ENCODE measurements around the gene WDCP.
"Not testable (repeated sequence)": the region's sequence is repeated elsewhere in the genome, so short reads cannot be mapped to it uniquely, and the experiment has no call there.

WDCP gene

GRCh38 chr2:24046930-24047702 lies at the start of gene WDCP:
Gene WDCP (minus strand): TSS chr2:24047391. CDS start chr2:24039494, 7,897 bp downstream.
- DNase-seq = peak; percentile 94

- not testable (repeated sequence) for DNase-seq
Measured at GRCh38 chr2:24095171-24095677, 48.0 kb upstream of the WDCP start.

DNA sequence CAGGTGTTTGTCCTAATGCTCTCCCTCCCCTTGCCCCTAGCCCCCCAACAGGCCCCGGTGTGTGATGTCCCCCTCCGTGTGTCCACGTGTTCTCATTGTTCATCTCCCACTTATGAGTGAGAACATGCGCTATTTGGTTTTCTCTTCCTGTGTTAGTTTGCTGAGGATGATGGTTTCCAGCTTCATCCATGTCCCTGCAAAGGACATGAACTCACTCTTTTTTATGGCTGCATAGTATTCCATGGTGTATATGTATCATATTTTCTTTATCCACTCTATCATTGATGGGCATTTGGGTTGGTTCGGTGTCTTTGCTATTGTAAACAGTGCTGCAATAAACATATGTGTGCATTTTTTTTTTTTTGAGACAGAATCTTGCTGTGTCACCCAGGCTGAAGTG lies 46.1 kb upstream of the WDCP start:
- not testable (repeated sequence) for DNase-seq

DNA sequence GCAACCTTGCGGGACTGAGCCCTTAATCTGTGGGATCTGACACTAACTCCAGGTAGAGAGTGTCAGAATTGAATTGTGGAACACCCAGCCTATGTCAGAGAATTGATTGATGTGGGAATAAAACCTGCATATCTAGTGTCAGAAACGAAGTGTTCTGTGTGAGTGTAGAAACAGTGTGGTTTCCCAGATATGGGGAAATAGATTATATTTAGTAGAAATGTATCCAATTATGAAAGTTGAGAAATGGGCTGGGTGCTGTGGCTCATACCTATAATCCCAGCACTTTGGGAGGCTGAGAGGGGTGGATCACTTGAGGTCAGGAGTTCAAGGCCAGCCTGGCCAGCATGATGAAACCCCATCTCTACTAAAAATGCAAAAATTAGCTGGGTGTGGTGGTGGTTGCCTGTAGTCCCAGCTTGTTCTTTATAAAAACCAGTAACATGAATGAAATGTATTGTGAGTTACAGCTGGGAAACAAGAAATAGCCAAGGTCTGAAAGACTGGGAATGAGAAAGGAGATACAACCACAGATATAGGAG lies 41.7 kb upstream of the WDCP start:
- no peak for DNase-seq

GRCh38 chr2:24087032-24087431 lies 39.8 kb upstream of the WDCP start:
- no peak for DNase-seq

DNA sequence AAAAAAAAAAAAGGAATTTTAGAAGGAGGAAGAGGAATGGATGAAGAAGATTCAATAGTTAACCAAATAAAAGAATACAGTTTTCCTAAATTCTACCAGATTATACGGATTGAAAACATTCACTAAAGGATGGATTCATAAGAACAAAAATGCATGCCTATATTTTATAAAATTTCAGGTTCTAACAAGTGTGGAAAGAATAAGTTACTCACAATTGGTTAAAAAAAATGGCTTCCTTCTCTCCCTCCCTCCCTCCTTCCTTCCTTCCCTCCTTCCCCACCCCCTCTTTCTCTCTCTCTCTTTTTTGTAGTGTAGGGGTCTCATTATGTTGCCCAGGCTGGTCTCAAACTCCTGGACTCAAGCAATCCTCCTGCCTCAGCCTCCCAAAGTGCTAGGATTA lies 39.0 kb upstream of the WDCP start:
- DNase-seq = no peak

DNA sequence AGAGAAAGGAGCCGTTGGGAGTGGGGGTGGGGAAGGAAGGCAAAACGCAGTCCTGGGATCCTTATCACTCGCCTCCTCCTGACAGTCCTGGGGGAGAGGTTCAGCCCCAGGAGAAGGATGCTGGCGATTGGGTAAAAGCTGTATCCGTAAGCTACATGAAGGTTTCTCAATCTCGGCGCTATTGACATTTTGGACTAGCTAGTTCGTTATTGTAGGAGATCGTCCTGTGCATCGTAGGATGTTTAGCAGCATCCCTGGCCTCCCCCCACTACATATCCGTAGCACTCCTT lies 38.0 kb upstream of the WDCP start:
- DNase-seq = no peak

DNA sequence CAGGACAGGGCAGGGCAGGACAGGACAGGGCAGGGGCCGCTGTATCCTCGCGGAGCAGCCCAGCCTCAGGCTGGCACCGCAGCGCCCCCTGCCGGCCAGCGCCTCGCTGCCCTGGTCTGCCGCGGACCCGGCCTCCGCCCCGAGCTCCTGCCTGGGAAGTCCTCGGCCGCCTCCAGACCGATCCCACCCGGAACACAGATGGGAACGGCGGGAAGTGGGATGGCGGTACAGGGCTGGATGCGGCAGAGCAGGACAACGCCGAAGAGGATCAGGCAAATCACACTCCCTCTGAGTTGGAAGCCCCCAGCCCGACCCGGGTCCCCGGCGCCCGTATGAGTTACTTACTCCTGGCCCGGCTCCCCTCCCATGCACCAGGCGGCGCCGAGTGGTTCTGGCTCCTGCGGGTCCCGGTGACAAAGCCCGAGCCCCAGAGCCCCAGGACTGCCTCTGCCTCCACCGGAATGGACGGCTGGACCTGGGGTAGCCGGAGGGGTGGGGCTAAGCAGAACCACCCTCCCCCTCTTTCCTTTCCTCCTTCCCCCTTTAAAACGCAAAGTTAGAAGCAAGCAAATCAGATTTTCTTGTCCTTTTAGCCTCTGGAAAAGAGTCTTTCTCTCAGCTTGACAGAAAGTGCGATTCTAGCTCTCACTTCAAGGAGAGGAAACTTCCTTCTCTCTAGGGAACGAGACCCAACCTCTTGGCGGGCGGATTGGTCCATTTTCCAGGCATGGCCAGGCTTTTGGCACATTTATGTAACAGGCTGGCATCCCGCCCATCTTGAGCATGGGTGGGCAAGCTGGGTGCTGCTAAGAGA lies 37.4 kb upstream of the WDCP start, which contains the start of gene TP53I3:
TP53I3 (minus strand) TSS at position 449 of the 814 bp plus-strand sequence. CDS start 508 bp downstream, outside the sequence.
- DNase-seq = peak; percentile 76

DNA sequence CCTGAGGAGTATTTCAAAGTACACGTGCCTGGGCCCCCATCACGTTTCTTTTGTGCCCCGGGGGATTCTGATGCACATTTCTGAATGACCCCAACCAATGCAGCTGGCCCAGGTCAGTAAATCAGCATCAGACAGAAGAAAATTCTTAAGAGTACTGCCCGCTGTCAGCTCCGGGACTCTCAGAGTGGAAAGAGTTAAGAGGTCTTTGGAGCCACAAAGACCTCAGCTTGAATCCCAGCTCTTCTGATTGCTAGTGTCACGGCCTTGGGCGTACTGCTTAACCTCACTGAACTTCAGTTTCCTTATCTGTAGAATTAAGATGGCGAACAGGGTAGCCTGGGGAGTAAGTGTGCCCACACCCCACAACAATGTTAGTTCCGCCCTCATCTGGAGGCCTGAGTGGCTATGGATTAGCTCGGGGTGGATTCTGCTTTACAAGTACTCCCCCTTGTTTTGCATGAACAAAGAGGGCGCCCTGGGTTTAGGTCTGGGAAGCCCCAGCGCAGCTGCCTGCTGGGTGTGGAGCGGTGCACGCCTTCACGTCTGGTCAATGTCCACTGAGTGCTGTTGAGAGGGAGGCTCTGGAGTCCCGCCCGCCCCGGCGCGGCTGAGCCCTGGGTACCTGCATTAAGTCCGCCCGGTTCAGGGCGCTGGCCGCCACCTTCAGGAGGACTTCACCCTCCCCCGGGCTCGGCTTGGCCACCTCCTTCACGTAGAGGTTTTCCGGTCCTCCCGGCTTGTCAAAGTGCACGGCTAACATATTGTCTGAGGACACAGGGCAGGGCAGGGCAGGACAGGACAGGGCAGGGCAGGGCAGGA lies 36.6 kb upstream of the WDCP start:
- DNase-seq = peak; percentile 64

GRCh38 chr2:24082787-24083566 lies 35.8 kb upstream of the WDCP start:
- no peak for DNase-seq

DNA sequence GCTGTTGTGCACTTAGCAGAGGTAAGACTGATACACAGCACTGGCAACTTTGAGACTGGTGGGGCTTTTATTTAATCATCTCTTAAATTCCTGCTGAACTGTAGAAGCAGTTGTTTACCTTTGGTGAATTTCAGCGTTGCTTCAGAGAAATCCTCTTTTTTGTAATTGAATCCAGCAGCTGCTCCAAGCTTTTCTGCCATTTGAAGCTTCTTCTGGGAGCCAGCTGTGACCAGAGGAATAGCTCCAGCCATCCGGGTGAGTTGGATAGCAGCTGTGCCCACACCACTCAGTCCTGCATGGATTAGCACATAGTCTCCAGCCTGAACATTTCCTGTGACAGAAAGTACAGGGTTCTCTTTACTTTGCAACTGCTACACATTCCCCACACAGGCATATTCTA lies 33.5 kb upstream of the WDCP start:
- DNase-seq = no peak

DNA sequence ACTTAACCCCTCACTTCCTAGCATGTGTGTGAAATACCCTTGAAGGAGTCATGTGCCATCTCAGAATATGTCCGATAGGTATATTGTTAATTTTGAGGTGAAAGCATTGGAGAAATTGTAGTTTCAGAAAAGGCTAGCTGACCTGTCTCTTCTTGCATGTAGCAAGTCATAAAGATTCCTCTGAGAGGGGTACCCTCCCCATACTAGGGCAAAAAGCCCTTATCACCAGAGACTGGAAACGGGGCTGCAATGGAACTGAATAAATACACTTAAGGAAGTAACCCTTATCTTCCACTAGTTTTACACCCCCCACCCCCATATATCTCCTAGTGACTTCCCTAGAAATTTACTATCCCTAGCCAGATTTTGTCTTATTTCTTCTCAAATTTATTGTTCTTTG lies 30.7 kb upstream of the WDCP start:
- DNase-seq = no peak

- no peak for DNase-seq
Measured at GRCh38 chr2:24077535-24077877, 30.3 kb upstream of the WDCP start.

DNA sequence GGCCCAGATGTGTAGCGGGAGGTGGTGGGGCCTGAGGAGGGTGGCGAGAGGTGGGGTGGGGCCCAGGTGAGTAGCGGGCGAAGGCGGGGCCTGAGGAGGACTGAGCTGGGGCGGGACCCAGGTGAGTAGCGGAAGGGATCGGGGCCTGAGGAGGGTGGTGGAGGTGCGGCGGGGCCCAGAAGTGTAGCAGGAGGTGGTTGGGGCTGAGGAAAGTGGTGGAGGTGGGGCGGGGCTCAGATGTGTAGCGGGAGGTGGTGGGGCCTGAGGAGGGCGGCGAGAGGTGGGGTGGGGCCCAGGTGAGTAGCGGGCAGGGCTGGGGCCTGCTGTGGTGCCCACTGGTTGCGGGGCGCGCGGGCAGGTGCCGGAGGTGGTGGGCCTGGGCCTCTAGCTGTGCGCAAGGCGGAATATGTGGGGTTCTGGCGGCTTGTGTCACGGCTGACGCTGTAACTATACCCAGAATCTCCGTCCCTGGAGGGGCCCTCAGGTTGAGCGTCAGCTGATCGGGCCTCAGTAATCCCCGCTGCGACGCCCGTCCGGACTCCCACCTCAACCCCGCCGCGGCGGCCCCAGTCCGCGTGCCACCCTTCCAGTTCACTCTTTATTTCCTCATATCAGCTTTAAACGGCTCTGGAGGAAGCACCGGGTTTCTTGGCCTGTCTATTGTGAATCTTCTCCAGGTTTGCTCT lies 29.8 kb upstream of the WDCP start:
- no peak for DNase-seq

DNA sequence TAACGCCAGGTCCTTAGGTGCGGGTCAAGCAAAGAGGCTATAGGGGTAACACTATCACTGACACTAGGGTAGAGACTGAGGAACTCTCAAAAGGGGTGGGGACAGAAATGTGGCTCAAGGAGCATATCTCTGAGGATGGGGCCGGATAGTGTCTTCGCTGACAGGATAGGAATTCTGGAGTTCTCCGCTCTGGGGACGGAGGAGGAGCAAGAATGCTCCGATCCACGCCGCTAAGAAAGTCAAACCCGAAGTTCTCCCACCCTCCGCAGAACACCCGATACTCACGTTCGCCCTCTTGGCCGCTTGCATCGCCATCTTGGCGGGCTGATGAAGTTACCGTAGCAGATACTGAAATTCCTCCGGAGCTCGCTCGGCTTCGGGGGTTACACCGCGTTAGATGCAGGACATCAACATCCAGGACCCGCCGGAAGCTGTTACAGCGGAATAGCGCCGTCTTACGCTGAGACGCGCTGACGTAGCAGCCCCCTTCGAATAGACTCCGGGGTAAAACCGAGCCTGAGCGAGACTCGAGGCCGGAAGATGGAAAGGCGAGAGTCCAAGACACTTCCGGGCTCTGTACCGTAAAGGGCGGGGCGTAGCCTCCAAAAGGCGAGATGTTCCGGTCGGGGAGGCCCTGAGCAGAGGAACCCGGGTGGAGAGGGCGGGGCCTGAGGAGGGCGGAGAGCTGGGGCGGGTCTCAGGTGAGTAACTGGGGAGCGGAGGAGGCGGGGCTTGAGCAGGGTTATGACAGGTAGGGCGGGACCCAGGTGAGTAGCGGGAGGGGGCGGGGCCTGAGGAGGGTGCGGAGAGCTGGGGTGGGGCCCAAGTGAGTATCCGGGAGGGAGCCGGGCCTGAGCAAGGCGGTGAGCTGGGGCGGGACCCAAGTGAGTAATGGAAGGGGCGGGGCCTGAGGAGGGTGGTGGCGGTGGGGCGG lies 29.0 kb upstream of the WDCP start, which contains the start of gene SF3B6:
SF3B6 (minus strand) TSS at position 412 of the 934 bp plus-strand sequence; CDS start at position 315, 97 bp downstream.
- DNase-seq = peak; percentile 100

- no peak for DNase-seq
Measured at GRCh38 chr2:24075259-24075658, 28.1 kb upstream of the WDCP start.

GRCh38 chr2:24073816-24074215 lies 26.6 kb upstream of the WDCP start:
- no peak for DNase-seq

DNA sequence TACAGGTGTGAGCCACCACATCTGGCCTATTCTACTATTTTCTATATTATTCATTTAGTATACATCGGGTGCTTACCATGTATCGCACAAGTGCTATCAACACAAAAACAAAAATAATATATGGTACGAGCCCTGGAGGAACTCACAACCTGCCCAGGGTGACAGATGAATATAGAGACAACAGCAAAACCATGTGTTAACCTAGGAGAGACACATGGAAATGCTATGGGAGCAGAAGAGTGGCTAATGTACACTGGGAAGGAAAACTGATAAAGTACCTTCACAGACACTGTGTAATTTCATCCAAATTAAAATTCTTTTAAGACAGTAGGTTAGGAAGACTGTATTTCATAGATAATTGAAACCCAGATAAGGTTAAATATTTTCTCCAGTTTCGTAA lies 25.1 kb upstream of the WDCP start:
- DNase-seq = no peak

GRCh38 chr2:24065341-24065740 lies 18.1 kb upstream of the WDCP start:
- no peak for DNase-seq

- DNase-seq = no peak
Measured at GRCh38 chr2:24058564-24059271, 11.5 kb upstream of the WDCP start.

All from CD4-positive, alpha-beta T cell treated with Interferon gamma for 1 hour (primary cell).